Measurements from ENCODE around the gene VSIG10. TPM values are rescaled to one million over a fixed set of nuclear protein-coding genes. Genes with fewer than 3 reads are reported as not detected.

The VSIG10 gene
- total RNA-seq, 2 experiments from 2014 or later: 7.6 to 8.5 TPM

GRCh38 chr12:118050972-118051910 is 52.6 kb downstream of the VSIG10 start:
- ATAC-seq (ENCODE audit: low read depth) (no peak), DNase-seq (no peak)
- Mint-ChIP-seq H3K27me3 (no peaks in the 10 kb centered on the region), H3K9me3 (no peaks in the 10 kb centered on the region), H3K4me1 (peaks cover 13% of the 10 kb centered on the region), H3K36me3 (peaks cover 29% of the 10 kb centered on the region), H3K4me3 (no peak overlapping the region), H3K27ac (no peak overlapping the region)
- POLR2A ChIA-PET: interaction anchor here (0.6 kb wide), 1 partner anchor 17 kb away, joined by 5 read pairs; no protein-coding TSS in a partner anchor

- Mint-ChIP-seq H3K27ac (no peak overlapping the region), H3K27me3 (no peaks in the 10 kb centered on the region), H3K4me3 (no peak overlapping the region), H3K9me3 (no peaks in the 10 kb centered on the region), H3K4me1 (peaks cover 6% of the 10 kb centered on the region), H3K36me3 (peaks cover 41% of the 10 kb centered on the region)
- POLR2A ChIA-PET: no interaction called here
- DNase-seq (no peak), ATAC-seq (ENCODE audit: low read depth) (no peak)
Measured at GRCh38 chr12:118046430-118046829, 57.4 kb downstream of the VSIG10 start.

- Mint-ChIP-seq H3K36me3 (peaks cover 40% of the 10 kb centered on the region), H3K4me1 (peaks cover 6% of the 10 kb centered on the region), H3K4me3 (no peak overlapping the region), H3K9me3 (no peaks in the 10 kb centered on the region), H3K27me3 (no peaks in the 10 kb centered on the region), H3K27ac (no peak overlapping the region)
- POLR2A ChIA-PET: no interaction called here
- no peak for DNase-seq
- ATAC-seq (ENCODE audit: low read depth): no peak
Measured at GRCh38 chr12:118044577-118044976, 59.2 kb downstream of the VSIG10 start.

GRCh38 chr12:118044075-118044474 is 59.7 kb downstream of the VSIG10 start:
- ATAC-seq (ENCODE audit: low read depth): no peak
- Mint-ChIP-seq H3K27me3 (no peaks in the 10 kb centered on the region), H3K27ac (no peak overlapping the region), H3K9me3 (no peaks in the 10 kb centered on the region), H3K4me3 (no peak overlapping the region), H3K36me3 (peaks cover 38% of the 10 kb centered on the region), H3K4me1 (peaks cover 8% of the 10 kb centered on the region)
- DNase-seq: no peak
- POLR2A ChIA-PET: interaction anchor here (0.7 kb wide), 1 partner anchor 15 kb away, joined by 4 read pairs; no protein-coding TSS in a partner anchor

GRCh38 chr12:118042091-118042490 is 61.7 kb downstream of the VSIG10 start:
- no peak for ATAC-seq (ENCODE audit: low read depth)
- no peak overlapping the region for H3K4me3 Mint-ChIP-seq

GRCh38 chr12:118038137-118038536 is 65.7 kb downstream of the VSIG10 start:
- H3K36me3 Mint-ChIP-seq: peaks cover 41% of the 10 kb centered on the region
- H3K4me1 Mint-ChIP-seq: peaks cover 4% of the 10 kb centered on the region
- no peak overlapping the region for H3K27ac Mint-ChIP-seq
- H3K9me3 Mint-ChIP-seq: no peaks in the 10 kb centered on the region
- no peak for ATAC-seq (ENCODE audit: low read depth)
- H3K4me3 Mint-ChIP-seq: no peak overlapping the region
- POLR2A ChIA-PET: no interaction called here
- DNase-seq: no peak
- no peaks in the 10 kb centered on the region for H3K27me3 Mint-ChIP-seq

More at GRCh38 chr12:118042091-118042490, 61.7 kb downstream of the VSIG10 start:
- Mint-ChIP-seq H3K9me3 (no peaks in the 10 kb centered on the region), H3K27me3 (no peaks in the 10 kb centered on the region), H3K4me1 (peaks cover 8% of the 10 kb centered on the region), H3K27ac (no peak overlapping the region), H3K36me3 (peaks cover 40% of the 10 kb centered on the region)
- POLR2A ChIA-PET: no interaction called here
- DNase-seq: no peak

GRCh38 chr12:118036672-118037411 is 67.0 kb downstream of the VSIG10 start:
- no peak overlapping the region for H3K27ac Mint-ChIP-seq

GRCh38 chr12:118035190-118036041 is 68.4 kb downstream of the VSIG10 start:
- ATAC-seq (ENCODE audit: low read depth): no peak
- Mint-ChIP-seq H3K4me3 (no peak overlapping the region), H3K9me3 (no peaks in the 10 kb centered on the region), H3K36me3 (peaks cover 31% of the 10 kb centered on the region), H3K27ac (no peak overlapping the region), H3K27me3 (no peaks in the 10 kb centered on the region), H3K4me1 (peaks cover 8% of the 10 kb centered on the region)
- POLR2A ChIA-PET: no interaction called here
- no peak for DNase-seq

More at GRCh38 chr12:118036672-118037411, 67.0 kb downstream of the VSIG10 start:
- no peak for DNase-seq
- Mint-ChIP-seq H3K27me3 (no peaks in the 10 kb centered on the region), H3K4me1 (peaks cover 8% of the 10 kb centered on the region), H3K4me3 (no peak overlapping the region), H3K36me3 (peaks cover 38% of the 10 kb centered on the region), H3K9me3 (no peaks in the 10 kb centered on the region)
- POLR2A ChIA-PET: no interaction called here
- ATAC-seq (ENCODE audit: low read depth): no peak

- no peak overlapping the region for H3K27ac Mint-ChIP-seq
- POLR2A ChIA-PET: no interaction called here
- no peaks in the 10 kb centered on the region for H3K27me3 Mint-ChIP-seq
- peaks cover 32% of the 10 kb centered on the region for H3K36me3 Mint-ChIP-seq
- H3K4me3 Mint-ChIP-seq: no peak overlapping the region
- DNase-seq (no peak), ATAC-seq (ENCODE audit: low read depth) (no peak)
- peaks cover 8% of the 10 kb centered on the region for H3K4me1 Mint-ChIP-seq
- H3K9me3 Mint-ChIP-seq: no peaks in the 10 kb centered on the region
Measured at GRCh38 chr12:118034429-118035189, 69.2 kb downstream of the VSIG10 start.

GRCh38 chr12:118033902-118034301 is 69.9 kb downstream of the VSIG10 start:
- no peak overlapping the region for H3K4me3 Mint-ChIP-seq
- ATAC-seq (ENCODE audit: low read depth): no peak

GRCh38 chr12:118033323-118033722 is 70.5 kb downstream of the VSIG10 start:
- DNase-seq: no peak
- H3K27me3 Mint-ChIP-seq: no peaks in the 10 kb centered on the region
- H3K36me3 Mint-ChIP-seq: peaks cover 36% of the 10 kb centered on the region
- no peaks in the 10 kb centered on the region for H3K9me3 Mint-ChIP-seq
- no peak overlapping the region for H3K27ac Mint-ChIP-seq
- H3K4me3 Mint-ChIP-seq: no peak overlapping the region
- no peak for ATAC-seq (ENCODE audit: low read depth)
- POLR2A ChIA-PET: no interaction called here
- H3K4me1 Mint-ChIP-seq: peaks cover 6% of the 10 kb centered on the region

More at GRCh38 chr12:118033902-118034301, 69.9 kb downstream of the VSIG10 start:
- Mint-ChIP-seq H3K36me3 (peaks cover 32% of the 10 kb centered on the region), H3K27me3 (no peaks in the 10 kb centered on the region), H3K4me1 (peaks cover 6% of the 10 kb centered on the region), H3K27ac (no peak overlapping the region), H3K9me3 (no peaks in the 10 kb centered on the region)
- DNase-seq: no peak
- POLR2A ChIA-PET: no interaction called here

GRCh38 chr12:118032188-118032587 is 71.6 kb downstream of the VSIG10 start:
- Mint-ChIP-seq H3K4me3 (no peak overlapping the region), H3K36me3 (peaks cover 39% of the 10 kb centered on the region), H3K27me3 (no peaks in the 10 kb centered on the region), H3K9me3 (no peaks in the 10 kb centered on the region), H3K27ac (no peak overlapping the region), H3K4me1 (peaks cover 6% of the 10 kb centered on the region)
- POLR2A ChIA-PET: no interaction called here
- DNase-seq: no peak
- no peak for ATAC-seq (ENCODE audit: low read depth)

Measured in activated naive CD8-positive, alpha-beta T cell treated with anti-CD3 and anti-CD28 coated beads, Interleukin-2, amount 10 ng/mL, durations not matched to agents 7 days and 5 days (primary cell).